Measurements from ENCODE around the gene GOLIM4.
"Not testable (repeated sequence)": the region's sequence is repeated elsewhere in the genome, so short reads cannot be mapped to it uniquely, and the experiment has no call there.

GOLIM4 gene, protein sequence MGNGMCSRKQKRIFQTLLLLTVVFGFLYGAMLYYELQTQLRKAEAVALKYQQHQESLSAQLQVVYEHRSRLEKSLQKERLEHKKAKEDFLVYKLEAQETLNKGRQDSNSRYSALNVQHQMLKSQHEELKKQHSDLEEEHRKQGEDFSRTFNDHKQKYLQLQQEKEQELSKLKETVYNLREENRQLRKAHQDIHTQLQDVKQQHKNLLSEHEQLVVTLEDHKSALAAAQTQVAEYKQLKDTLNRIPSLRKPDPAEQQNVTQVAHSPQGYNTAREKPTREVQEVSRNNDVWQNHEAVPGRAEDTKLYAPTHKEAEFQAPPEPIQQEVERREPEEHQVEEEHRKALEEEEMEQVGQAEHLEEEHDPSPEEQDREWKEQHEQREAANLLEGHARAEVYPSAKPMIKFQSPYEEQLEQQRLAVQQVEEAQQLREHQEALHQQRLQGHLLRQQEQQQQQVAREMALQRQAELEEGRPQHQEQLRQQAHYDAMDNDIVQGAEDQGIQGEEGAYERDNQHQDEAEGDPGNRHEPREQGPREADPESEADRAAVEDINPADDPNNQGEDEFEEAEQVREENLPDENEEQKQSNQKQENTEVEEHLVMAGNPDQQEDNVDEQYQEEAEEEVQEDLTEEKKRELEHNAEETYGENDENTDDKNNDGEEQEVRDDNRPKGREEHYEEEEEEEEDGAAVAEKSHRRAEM

GRCh38 chr3:168095611-168096209, at the start of gene GOLIM4:
GOLIM4 (minus strand) TSS chr3:168095924; CDS start chr3:168095285, 639 bp downstream.
- DNase-seq (ENCODE audit: low read depth in 2 of 2) = no peak

- no peak for DNase-seq (ENCODE audit: low read depth in 2 of 2)
Measured at GRCh38 chr3:168141405-168141998, 45.8 kb upstream of the GOLIM4 start.

DNA sequence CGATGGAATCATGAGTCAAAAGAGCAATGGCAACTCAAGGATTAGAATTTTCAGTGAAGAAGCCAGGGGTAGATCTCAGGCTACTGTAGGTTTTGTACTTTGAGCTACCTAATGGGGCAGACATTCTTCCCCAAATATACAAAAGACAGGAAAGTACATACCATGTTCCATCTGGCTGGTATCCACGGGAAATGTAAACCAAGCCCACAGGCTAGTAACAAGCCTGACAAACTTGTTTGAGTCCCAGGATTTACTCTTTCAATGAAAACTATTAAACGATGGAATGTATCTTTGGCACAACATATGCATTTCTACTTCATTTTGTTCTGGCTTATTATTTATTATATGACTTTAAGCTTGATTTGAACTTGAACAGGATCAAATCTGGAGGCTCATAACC, 44.2 kb upstream of the GOLIM4 start:
- no peak for DNase-seq (ENCODE audit: low read depth in 2 of 2)

DNA sequence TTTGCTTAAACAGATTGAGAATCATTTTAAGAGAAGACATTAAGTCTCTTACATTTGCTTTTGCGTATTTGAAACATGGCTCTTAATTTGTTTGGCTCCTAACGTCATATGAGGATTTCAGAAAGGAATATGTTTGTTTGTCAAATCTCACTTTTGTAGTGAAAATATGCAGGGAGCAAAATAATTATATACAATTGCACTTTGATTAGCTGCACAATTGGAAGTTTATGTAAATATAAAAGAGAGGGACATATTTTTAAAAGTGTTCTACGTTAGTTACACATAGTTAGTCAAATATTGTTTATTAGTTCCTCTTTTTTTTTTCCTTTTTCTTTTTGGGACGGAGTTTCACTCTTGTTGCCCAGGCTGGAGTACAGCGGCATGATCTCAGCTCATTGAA, 42.7 kb upstream of the GOLIM4 start:
- no peak for DNase-seq (ENCODE audit: low read depth in 2 of 2)

- no peak for DNase-seq (ENCODE audit: low read depth in 2 of 2)
Measured at GRCh38 chr3:168134931-168135330, 39.2 kb upstream of the GOLIM4 start.

DNA sequence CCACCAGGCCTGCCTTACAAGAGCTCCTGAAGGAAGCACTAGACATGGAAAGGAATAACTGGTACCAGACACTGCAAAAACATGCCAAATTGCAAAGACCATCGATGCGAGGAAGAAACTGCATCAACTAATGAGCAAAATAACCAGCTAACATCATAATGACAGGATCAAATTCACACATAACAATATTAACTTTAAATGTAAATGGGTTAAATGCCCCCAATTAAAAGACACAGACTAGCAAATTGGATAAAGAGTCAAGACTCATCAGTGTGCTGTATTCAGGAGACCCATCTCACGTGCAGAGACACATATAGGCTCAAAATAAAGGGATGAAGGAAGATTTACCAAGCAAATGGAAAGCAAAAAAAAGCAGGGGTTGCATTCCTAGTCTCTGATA, 34.5 kb upstream of the GOLIM4 start:
- not testable (repeated sequence) for DNase-seq (ENCODE audit: low read depth in 2 of 2)

DNA sequence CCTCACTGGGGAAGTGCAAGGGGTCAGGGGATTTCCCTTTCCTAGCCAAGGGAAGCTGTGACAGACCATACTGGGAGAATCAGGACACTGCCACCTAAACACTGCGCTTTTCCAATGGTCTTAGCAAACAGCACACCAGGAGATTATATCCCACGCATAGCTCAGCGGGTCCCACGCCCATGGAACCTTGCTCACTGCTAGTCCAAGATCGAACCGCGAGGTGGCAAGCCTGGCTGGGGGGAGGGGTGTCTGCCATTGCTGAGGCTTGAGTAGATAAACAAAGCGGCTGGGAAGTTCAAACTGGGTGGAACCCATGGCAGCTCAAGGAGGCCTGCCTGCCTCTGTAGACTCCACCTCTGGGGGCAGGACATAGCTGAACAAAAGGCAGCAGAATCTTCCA, 32.7 kb upstream of the GOLIM4 start:
- not testable (repeated sequence) for DNase-seq (ENCODE audit: low read depth in 2 of 2)

DNA sequence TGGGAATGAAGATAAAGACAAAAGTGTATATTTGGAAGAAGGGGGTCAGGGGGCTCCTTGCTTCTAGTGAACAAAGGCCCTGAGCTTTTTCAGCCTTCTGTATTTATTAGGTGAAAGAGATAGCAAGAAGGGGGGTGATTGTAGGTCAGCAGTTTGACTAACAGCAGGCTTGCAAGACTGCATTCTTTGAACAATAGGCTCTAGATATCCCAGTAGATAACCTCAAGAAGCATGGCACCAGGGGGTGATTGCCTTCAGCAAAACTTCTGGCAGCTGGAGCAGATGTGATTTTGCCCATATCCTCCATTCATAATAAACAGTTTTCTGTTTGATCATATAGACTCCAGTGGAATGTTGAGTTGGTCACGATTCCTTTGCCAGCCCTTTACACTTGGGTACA, 31.7 kb upstream of the GOLIM4 start:
- DNase-seq (ENCODE audit: low read depth in 2 of 2) = no peak

- no peak for DNase-seq (ENCODE audit: low read depth in 2 of 2)
Measured at GRCh38 chr3:168124791-168125190, 29.1 kb upstream of the GOLIM4 start.

- no peak for DNase-seq (ENCODE audit: low read depth in 2 of 2)
Measured at GRCh38 chr3:168124291-168124690, 28.6 kb upstream of the GOLIM4 start.

- DNase-seq (ENCODE audit: low read depth in 2 of 2) = no peak
Measured at GRCh38 chr3:168123201-168124176, 27.8 kb upstream of the GOLIM4 start.

DNA sequence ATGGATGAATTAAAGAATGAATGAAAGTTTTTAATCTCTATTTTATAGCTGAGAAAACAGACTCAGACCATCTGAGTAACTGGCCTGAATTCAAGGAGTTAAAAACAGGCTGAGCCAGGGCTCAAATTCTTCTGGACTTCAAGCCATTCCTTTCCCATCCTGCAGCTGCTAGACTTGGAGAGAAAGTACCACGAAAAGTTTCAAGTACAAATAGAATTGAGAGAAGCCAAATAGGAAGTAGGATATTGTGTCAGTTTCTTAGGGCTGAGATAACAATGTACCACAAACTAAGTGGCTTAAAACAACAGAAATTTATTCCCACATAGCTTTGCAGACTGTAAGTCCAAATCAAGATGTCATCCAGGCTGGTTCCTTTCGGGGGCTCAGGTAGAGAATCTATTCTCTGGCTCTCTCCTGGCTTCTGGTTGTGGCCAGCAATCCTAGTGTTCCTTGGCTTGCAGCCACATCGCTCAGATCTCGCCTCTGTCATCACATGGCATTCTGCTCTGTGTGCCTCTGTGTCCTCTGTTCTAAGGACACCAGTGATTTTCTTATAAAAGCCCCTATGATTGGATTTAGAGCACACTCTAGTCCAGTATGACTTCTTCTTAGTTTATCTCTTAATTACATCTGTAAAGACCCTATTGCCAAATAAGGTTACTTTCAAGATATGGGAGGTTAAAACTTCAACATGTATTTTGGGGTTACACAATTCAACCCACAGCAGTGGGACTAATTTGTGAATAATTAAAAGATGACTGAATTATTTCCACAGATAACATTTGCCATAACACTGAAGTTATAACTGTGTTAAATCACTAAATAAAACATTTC, 25.7 kb upstream of the GOLIM4 start:
- DNase-seq (ENCODE audit: low read depth in 2 of 2) = no peak

- DNase-seq (ENCODE audit: low read depth in 2 of 2) = no peak
Measured at GRCh38 chr3:168117853-168118313, 22.2 kb upstream of the GOLIM4 start.

DNA sequence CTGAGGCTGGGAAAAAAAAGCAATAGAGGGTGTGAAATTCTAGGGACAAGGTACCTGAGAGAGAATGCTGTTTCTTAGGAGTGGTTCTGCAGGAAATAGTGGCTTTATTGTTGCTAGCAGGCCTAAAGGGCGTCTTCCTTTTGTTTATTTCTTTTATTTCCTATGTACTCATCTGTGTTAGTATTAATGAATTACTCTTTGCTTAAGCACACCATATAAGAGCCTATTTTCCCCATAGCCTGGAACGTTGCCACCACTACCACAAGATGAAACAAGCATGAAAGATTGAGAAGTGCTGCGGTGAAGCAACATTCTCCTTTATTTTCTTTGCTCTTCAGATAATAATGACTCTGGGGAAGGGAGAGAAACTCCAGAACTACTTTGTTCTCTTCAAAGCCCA, 21.3 kb upstream of the GOLIM4 start:
- DNase-seq (ENCODE audit: low read depth in 2 of 2) = no peak

GRCh38 chr3:168116279-168116678, 20.6 kb upstream of the GOLIM4 start:
- DNase-seq (ENCODE audit: low read depth in 2 of 2) = no peak

- no peak for DNase-seq (ENCODE audit: low read depth in 2 of 2)
Measured at GRCh38 chr3:168113848-168114247, 18.1 kb upstream of the GOLIM4 start.

DNA sequence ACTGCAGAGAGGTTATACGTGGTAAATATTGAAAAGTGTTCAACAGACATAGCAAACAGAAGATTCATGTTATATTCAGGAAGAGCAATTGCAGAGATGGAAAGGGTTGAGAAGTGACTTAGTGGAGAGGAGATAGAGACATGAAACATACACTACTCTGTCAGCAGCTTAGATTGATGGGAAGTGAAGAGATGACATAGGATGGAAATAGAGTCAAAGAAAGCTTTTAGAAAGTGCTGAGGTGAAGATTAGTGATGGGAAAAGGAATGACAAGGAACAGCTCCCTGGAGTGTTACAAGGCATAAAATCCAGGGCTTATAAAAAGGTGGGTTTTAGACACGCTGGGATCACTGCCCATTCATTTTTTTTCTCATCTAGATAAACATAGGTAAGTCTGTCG, 17.2 kb upstream of the GOLIM4 start:
- no peak for DNase-seq (ENCODE audit: low read depth in 2 of 2)

GRCh38 chr3:168104361-168104760, 8.6 kb upstream of the GOLIM4 start:
- DNase-seq (ENCODE audit: low read depth in 2 of 2) = no peak

DNA sequence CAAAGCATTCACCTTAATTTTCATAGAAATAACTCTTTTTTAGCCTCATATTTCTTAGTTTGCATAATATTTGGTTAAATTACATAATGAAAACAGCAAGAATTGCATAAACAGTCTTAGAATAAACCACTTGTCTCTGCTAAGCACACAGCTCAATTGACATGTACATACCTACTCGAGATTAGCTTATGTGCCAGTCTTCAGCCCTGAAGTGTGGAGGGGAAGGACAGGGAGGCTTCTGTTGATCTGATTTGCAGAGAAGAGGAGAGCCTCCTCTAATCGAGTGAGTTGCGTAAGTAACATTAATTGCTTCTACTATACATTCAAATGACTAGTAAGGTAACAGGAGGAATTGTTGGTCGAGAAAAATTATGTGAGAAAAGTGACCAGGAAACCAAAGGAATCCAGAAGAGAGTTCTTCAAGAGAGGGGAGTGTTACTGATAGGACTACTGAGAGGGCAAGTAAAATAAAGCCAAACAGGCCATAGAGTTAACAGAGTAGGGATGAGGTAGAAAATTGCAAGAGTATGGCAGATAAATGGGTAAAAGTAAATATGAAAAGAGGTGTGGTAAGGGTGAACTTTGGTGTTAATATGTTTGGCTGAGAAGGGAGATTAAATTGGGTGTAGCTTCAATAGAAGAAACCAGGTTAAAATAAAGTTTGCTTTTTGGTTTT, 7.1 kb upstream of the GOLIM4 start:
- DNase-seq (ENCODE audit: low read depth in 2 of 2) = no peak

Data from stimulated activated CD4-positive, alpha-beta T cell treated with anti-CD3 and anti-CD28 coated beads, Interleukin-1b, Interleukin-23, amount 100 ng/mL, for 1 hour (primary cell).